SK-N-SH treated with all-trans-retinoic acid at 6 μM for 48 hours (cell line): ENCODE measurements around the gene NME7.

ENCODE experiments used
- BACH2 ChIP-seq: fragments of 250-450 bp; sonication (Bioruptor Pico); IDR thresholded peaks from 2 replicates; pipeline ENCODE4 v1.9.0; 2021; ENCODE audit warnings: mild to moderate bottlenecking, borderline replicate concordance
- CREB5 ChIP-seq: fragments of 250-450 bp; sonication (Bioruptor Pico); IDR thresholded peaks from 2 replicates; pipeline ENCODE4 v1.5.1; 2020; ENCODE audit warnings: low read depth, mild to moderate bottlenecking, moderate library complexity
- CSDC2 ChIP-seq: fragments of 250-450 bp; sonication (Bioruptor Pico); IDR thresholded peaks from 2 replicates; pipeline ENCODE4 v1.5.0; 2020; ENCODE audit warnings: mild to moderate bottlenecking, moderate library complexity
- ESRRG ChIP-seq: fragments of 250-450 bp; sonication (Bioruptor Pico); IDR thresholded peaks from 2 replicates; pipeline ENCODE4 v1.6.1; 2021; ENCODE audit warnings: mild to moderate bottlenecking
- GLIS3 ChIP-seq: fragments of 250-450 bp; sonication (Bioruptor Pico); IDR thresholded peaks from 2 replicates; pipeline ENCODE4 v1.5.0; 2020; ENCODE audit warnings: mild to moderate bottlenecking, moderate library complexity
- ISL1 ChIP-seq: fragments of 250-450 bp; sonication (Bioruptor Pico); IDR thresholded peaks from 2 replicates; pipeline ENCODE4 v2.1.2; 2022; ENCODE audit warnings: mild to moderate bottlenecking, moderate library complexity
- PATZ1 ChIP-seq: fragments of 250-450 bp; sonication (Bioruptor Pico); IDR thresholded peaks from 2 replicates; pipeline ENCODE4 v1.8.0; 2020; ENCODE audit warnings: mild to moderate bottlenecking, moderate library complexity, borderline replicate concordance
- RARB ChIP-seq: fragments of 250-450 bp; sonication (Bioruptor Pico); IDR thresholded peaks from 2 replicates; pipeline ENCODE4 v1.8.0; 2021; ENCODE audit warnings: mild to moderate bottlenecking, moderate library complexity
- SNAI2 ChIP-seq: fragments of 250-450 bp; sonication (Bioruptor Pico); IDR thresholded peaks from 2 replicates; pipeline ENCODE4 v1.5.0; 2020; ENCODE audit warnings: mild to moderate bottlenecking, moderate library complexity
- TCF4 ChIP-seq: fragments of 250-450 bp; sonication (Bioruptor Pico); IDR thresholded peaks from 2 replicates; pipeline ENCODE4 v1.8.0; 2021; ENCODE audit warnings: mild to moderate bottlenecking, moderate library complexity, borderline replicate concordance
- ZFP30 ChIP-seq: fragments of 450-650 bp; formaldehyde crosslinking; IDR thresholded peaks from 2 replicates; pipeline ENCODE4 v1.5.0; 2022; ENCODE audit warnings: mild to moderate bottlenecking, moderate library complexity

- TF ChIP-seq TCF4 (CRISPR knock-in tag) (no peak), PATZ1 (CRISPR knock-in tag) (no peak), SNAI2 (no peak), BACH2 (CRISPR knock-in tag) (no peak), RARB (no peak), ESRRG (no peak), GLIS3 (CRISPR knock-in tag) (no peak), ISL1 (CRISPR knock-in tag) (no peak), ZFP30 (CRISPR knock-in tag) (no peak), CREB5 (CRISPR knock-in tag) (no peak), CSDC2 (no peak)
Observed at GRCh38 chr1:169108863-169109560, 258.6 kb downstream of the NME7 start.
